Activated CD4-positive, alpha-beta T cell treated with anti-CD3 and anti-CD28 coated beads for 36 hours (primary cell): ENCODE data around the gene CCSER2. TPM values are rescaled to one million over a fixed set of nuclear protein-coding genes. Genes with fewer than 3 reads are reported as not detected.

Experiments
- ATAC-seq: fragments of 200-7000 bp; cut with Tn5 transposase; one replicate; pipeline ENCODE4 v1.10.0; 2021; ENCODE audit warnings: mild to moderate bottlenecking, moderate library complexity
- CTCF ChIA-PET: fragments of 350-600 bp; sonication (Branson Sonifier 250); formaldehyde crosslinking; loops from one replicate; lab custom pipeline; 2021; ENCODE audit warnings: antibody characterized with exemption; lab: Charles Lee
- POLR2A ChIA-PET: fragments of 350-600 bp; sonication (Branson Sonifier 250); formaldehyde crosslinking; loops from one replicate; lab custom pipeline; 2021; ENCODE audit warnings: antibody characterized with exemption, inconsistent platforms; lab: Charles Lee
- DNase-seq: peaks from one replicate; pipeline ENCODE4 v3.0.0-alpha.2; 2020
- H3K27ac Mint-ChIP-seq: one replicate; pipeline ENCODE4 v1.8.0; 2021; ENCODE audit warnings: mixed read lengths
- H3K27me3 Mint-ChIP-seq: one replicate; pipeline ENCODE4 v1.8.0; 2021; ENCODE audit warnings: mixed read lengths
- H3K36me3 Mint-ChIP-seq: one replicate; pipeline ENCODE4 v1.8.0; 2021; ENCODE audit warnings: low read depth, mixed read lengths
- H3K4me1 Mint-ChIP-seq: one replicate; pipeline ENCODE4 v1.8.0; 2021; ENCODE audit warnings: mixed read lengths
- H3K4me3 Mint-ChIP-seq: one replicate; pipeline ENCODE4 v1.8.0; 2021; ENCODE audit warnings: mild to moderate bottlenecking, moderate library complexity, mixed read lengths
- H3K9me3 Mint-ChIP-seq: one replicate; pipeline ENCODE4 v1.8.0; 2021; ENCODE audit warnings: low read depth, mixed read lengths
- intact Hi-C, 2 experiments: fragments of 100-400 bp; cut with DNase I in 1 of 2; cut with micrococcal nuclease in 1 of 2; formaldehyde crosslinking; loops; one replicate each; pipeline versions ENCODE4 v1.14.2 to v1.15.1; 2022 to 2024; cut with DNase I, micrococcal nuclease
- total RNA-seq, 2 experiments: library from RNA; stranded (reverse); gene quantifications; one replicate each; pipeline ENCODE4 v1.2.3, GENCODE V29; 2021

The CCSER2 gene
- total RNA-seq, 2 experiments from 2014 or later: 61.2 to 85.2 TPM

DNA sequence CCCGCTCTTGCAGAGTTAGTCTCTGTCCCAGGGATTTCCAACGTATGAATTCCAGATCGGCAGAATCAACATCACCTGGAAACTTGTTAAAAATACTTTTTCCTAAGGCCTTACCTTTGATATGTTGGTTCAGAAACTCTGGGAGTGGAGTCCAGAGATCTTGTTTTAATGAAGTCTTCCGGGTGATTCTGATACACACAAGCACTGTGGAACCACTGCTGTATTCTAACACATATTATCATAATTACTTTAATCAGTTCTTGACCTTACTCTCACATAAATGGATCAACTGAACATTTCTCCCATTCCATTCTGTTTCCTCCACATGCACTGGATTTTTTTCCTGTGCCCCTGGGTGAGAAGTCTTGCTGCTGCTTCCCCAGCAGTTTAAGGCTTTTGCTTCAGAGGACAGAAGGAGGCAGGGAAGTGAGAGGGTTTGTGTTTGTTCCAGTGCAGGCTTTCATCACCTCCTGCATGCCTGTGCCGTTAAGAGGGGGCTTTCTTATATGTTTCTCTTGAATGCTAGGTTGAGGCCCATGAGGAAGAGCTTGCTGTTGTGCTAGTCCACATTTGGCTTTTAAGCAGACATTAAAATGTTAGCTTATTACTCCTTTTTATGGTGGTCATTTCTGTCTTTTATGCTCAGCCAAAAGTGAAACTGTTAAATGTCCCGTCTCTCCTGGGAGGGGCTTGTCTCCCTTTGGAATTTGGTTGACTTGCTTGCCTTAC is 32.4 kb downstream of the CCSER2 start:
- H3K4me3 Mint-ChIP-seq: no peak overlapping the region
- H3K27me3 Mint-ChIP-seq: no peaks in the 10 kb centered on the region
- ChIA-PET CTCF (interaction anchor here (0.6 to 3.1 kb wide), 3 partner anchors 9 to 177 kb away, joined by 3 to 19 read pairs (median 11); no protein-coding TSS in a partner anchor), POLR2A (no interaction called here)
- H3K4me1 Mint-ChIP-seq: peaks cover 74% of the 10 kb centered on the region
- intact Hi-C loops: no loop called here
- H3K36me3 Mint-ChIP-seq: peaks cover 4% of the 10 kb centered on the region
- no peaks in the 10 kb centered on the region for H3K9me3 Mint-ChIP-seq
- H3K27ac Mint-ChIP-seq: peak overlapping the region; percentile 25
- ATAC-seq (no peak), DNase-seq (no peak)

DNA sequence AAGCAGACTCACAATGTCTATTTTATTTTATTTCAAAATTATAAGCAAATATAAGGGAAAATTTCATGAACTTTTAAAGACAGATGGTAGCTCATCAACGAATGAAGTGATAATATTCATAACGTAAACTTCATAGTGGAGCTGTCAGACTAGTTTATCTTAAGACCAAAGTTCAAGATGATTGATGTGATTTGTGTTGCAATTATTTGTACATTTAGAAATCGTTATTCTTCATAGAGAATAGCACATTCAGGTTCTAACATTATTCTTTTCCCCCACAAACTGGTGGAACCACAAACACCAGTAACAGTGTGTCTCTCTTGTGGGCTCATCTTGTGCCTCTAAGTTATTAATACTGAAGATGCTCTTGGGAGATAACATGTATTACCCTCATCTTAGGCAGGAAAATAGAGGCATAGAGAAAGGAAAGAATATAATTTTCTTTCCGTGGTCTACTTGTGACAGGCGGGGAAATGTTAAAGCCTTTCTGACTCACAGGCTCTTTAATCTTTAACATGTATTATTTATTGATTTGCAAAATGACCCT is 37.0 kb downstream of the CCSER2 start:
- Mint-ChIP-seq H3K9me3 (no peaks in the 10 kb centered on the region), H3K27ac (no peak overlapping the region), H3K4me3 (no peak overlapping the region), H3K27me3 (no peaks in the 10 kb centered on the region), H3K4me1 (peaks cover 56% of the 10 kb centered on the region), H3K36me3 (peaks cover 9% of the 10 kb centered on the region)
- CTCF ChIA-PET: interaction anchor here (0.9 to 3.0 kb wide), 8 partner anchors 9 to 175 kb away, joined by 3 to 17 read pairs (median 5); no protein-coding TSS in a partner anchor
- POLR2A ChIA-PET: interaction anchor here (0.7 kb wide), 1 partner anchor 166 kb away, joined by 4 read pairs; no protein-coding TSS in a partner anchor
- DNase-seq (no peak), ATAC-seq (no peak)
- intact Hi-C loops: no loop called here

DNA sequence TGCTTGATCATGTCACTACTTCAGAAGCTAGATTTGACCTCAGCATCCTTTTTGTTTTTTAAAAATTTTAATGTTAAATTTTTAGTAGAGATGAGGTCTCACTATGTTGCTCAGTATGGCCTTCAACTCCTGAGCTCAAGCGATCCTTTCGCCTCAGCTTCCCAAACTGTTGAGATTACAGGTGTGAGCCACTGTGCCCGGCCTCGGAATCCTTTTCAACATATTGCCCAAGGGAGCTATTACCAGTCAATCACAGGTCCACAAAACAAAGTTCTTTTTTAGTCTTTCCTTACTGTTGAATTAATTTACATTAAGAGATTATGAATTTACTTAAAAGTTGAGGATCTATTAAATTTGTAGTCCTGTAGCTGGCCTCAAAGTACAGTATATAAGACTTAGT is 37.7 kb downstream of the CCSER2 start:
- ATAC-seq: no peak
- no peaks in the 10 kb centered on the region for H3K9me3 Mint-ChIP-seq
- H3K27ac Mint-ChIP-seq: no peak overlapping the region
- no peak overlapping the region for H3K4me3 Mint-ChIP-seq
- ChIA-PET POLR2A (no interaction called here), CTCF (interaction anchor here (0.9 to 3.0 kb wide), 7 partner anchors 9 to 174 kb away, joined by 3 to 17 read pairs (median 6); no protein-coding TSS in a partner anchor)
- intact Hi-C loops: no loop called here
- no peak for DNase-seq
- peaks cover 50% of the 10 kb centered on the region for H3K4me1 Mint-ChIP-seq
- peaks cover 11% of the 10 kb centered on the region for H3K36me3 Mint-ChIP-seq
- no peaks in the 10 kb centered on the region for H3K27me3 Mint-ChIP-seq

- Mint-ChIP-seq H3K4me1 (peaks cover 53% of the 10 kb centered on the region), H3K27ac (no peak overlapping the region), H3K4me3 (no peak overlapping the region), H3K9me3 (no peaks in the 10 kb centered on the region), H3K36me3 (peaks cover 20% of the 10 kb centered on the region), H3K27me3 (no peaks in the 10 kb centered on the region)
- ChIA-PET POLR2A (no interaction called here), CTCF (no interaction called here)
- intact Hi-C loops: no loop called here
- ATAC-seq: no peak
- no peak for DNase-seq
Measured at GRCh38 chr10:84367256-84367655, 38.9 kb downstream of the CCSER2 start.

DNA sequence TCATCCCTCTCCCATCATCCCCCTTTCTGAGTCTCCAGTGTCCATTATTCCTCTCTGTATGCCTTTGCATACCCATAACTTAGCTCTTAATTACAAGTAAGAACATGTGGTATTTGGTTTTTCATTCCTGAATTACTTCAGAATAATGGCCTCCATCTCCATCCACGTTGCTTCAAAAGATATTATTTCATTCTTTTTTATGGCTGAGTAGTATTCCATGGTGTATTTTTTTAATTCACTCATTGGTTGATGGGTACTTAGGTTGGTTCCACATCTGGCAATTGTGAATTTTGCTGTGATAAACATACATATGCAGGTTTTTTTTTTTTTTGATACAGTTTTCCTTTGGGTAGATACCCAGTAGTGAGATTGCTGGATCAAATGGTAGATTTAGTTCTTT is 40.4 kb downstream of the CCSER2 start:
- H3K27ac Mint-ChIP-seq: no peak overlapping the region

DNA sequence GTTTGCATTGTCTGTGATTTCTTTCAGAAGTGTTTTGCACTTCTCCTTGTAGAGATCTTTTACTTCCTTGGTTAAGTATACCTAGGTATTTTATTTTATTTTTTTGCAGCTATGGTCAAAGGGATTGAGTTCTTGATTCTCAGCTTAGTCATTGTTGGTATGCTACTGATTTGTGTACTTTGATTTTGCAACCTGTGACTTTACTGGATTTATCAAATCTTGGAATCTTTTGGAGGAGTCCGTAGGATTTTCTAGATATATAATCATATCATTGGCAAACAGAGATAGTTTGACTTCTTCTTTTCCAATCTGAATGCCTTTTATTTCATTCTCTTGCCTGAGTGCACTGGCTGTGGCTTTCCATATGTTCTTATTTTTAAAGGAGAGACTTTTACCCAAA is 41.9 kb downstream of the CCSER2 start:
- DNase-seq (no peak), ATAC-seq (no peak)
- H3K27me3 Mint-ChIP-seq: no peaks in the 10 kb centered on the region
- CTCF ChIA-PET: interaction anchor here (1.0 to 2.4 kb wide), 4 partner anchors 20 to 167 kb away, joined by 3 to 12 read pairs (median 6); no protein-coding TSS in a partner anchor
- POLR2A ChIA-PET: no interaction called here
- H3K4me3 Mint-ChIP-seq: no peak overlapping the region
- no peaks in the 10 kb centered on the region for H3K9me3 Mint-ChIP-seq
- peaks cover 25% of the 10 kb centered on the region for H3K36me3 Mint-ChIP-seq
- no peak overlapping the region for H3K27ac Mint-ChIP-seq
- peaks cover 49% of the 10 kb centered on the region for H3K4me1 Mint-ChIP-seq
- intact Hi-C loops: no loop called here

More for the DNA sequence above, 40.4 kb downstream of the CCSER2 start:
- POLR2A ChIA-PET: no interaction called here
- CTCF ChIA-PET: interaction anchor here (0.7 to 0.9 kb wide), 2 partner anchors 14 to 15 kb away, joined by 4 read pairs; no protein-coding TSS in a partner anchor
- Mint-ChIP-seq H3K9me3 (no peaks in the 10 kb centered on the region), H3K27me3 (no peaks in the 10 kb centered on the region), H3K4me1 (peaks cover 46% of the 10 kb centered on the region), H3K4me3 (no peak overlapping the region), H3K36me3 (peaks cover 20% of the 10 kb centered on the region)
- ATAC-seq (no peak), DNase-seq (no peak)
- intact Hi-C loops: no loop called here

- peaks cover 30% of the 10 kb centered on the region for H3K36me3 Mint-ChIP-seq
- peak overlapping the region; percentile 70 for H3K27ac Mint-ChIP-seq
- POLR2A ChIA-PET: no interaction called here
- no peaks in the 10 kb centered on the region for H3K27me3 Mint-ChIP-seq
- CTCF ChIA-PET: interaction anchor here (1.3 to 2.4 kb wide), 4 partner anchors 19 to 166 kb away, joined by 3 to 12 read pairs (median 5); no protein-coding TSS in a partner anchor
- no peaks in the 10 kb centered on the region for H3K9me3 Mint-ChIP-seq
- H3K4me3 Mint-ChIP-seq: no peak overlapping the region
- ATAC-seq: peak; percentile 64
- H3K4me1 Mint-ChIP-seq: peaks cover 52% of the 10 kb centered on the region
- intact Hi-C loops: no loop called here
- no peak for DNase-seq
Measured at GRCh38 chr10:84371944-84372343, 43.6 kb downstream of the CCSER2 start.

DNA sequence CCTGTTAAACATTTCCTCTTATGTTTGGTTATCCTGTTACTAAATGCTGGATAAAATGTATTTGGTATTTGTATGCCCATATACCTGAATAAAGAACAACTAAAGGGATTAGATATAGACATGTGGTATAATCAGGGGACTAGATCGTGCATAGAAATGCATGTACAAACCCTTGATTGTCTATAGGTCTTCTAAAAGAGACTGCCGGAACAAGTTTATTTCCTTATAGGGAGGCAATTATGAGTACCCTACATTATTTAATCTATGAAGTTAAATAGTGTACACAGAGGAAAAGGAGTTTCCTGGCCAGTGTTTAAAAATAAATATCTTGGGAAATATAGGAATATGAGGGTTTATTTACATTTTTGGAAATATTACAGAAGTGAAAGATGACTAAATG is 44.6 kb downstream of the CCSER2 start:
- DNase-seq (no peak), ATAC-seq (no peak)
- H3K9me3 Mint-ChIP-seq: no peaks in the 10 kb centered on the region
- ChIA-PET CTCF (interaction anchor here (0.6 to 4.5 kb wide), 6 partner anchors 17 to 164 kb away, joined by 3 to 55 read pairs (median 4); no protein-coding TSS in a partner anchor), POLR2A (no interaction called here)
- H3K27me3 Mint-ChIP-seq: no peaks in the 10 kb centered on the region
- peaks cover 30% of the 10 kb centered on the region for H3K36me3 Mint-ChIP-seq
- H3K4me3 Mint-ChIP-seq: no peak overlapping the region
- peaks cover 48% of the 10 kb centered on the region for H3K4me1 Mint-ChIP-seq
- intact Hi-C loops: no loop called here
- no peak overlapping the region for H3K27ac Mint-ChIP-seq

- ATAC-seq (no peak), DNase-seq (no peak)
- CTCF ChIA-PET: interaction anchor here (0.9 to 4.5 kb wide), 9 partner anchors 9 to 163 kb away, joined by 3 to 55 read pairs (median 5); no protein-coding TSS in a partner anchor
- Mint-ChIP-seq H3K36me3 (peaks cover 30% of the 10 kb centered on the region), H3K27ac (peak overlapping the region; percentile 29), H3K4me1 (peaks cover 47% of the 10 kb centered on the region), H3K9me3 (no peaks in the 10 kb centered on the region), H3K27me3 (no peaks in the 10 kb centered on the region), H3K4me3 (no peak overlapping the region)
- POLR2A ChIA-PET: no interaction called here
- intact Hi-C loops: loop anchor here (2.0 kb wide), 2 partner anchors 22 to 50 kb away; no protein-coding TSS in a partner anchor
Measured at GRCh38 chr10:84374455-84374854, 46.1 kb downstream of the CCSER2 start.

DNA sequence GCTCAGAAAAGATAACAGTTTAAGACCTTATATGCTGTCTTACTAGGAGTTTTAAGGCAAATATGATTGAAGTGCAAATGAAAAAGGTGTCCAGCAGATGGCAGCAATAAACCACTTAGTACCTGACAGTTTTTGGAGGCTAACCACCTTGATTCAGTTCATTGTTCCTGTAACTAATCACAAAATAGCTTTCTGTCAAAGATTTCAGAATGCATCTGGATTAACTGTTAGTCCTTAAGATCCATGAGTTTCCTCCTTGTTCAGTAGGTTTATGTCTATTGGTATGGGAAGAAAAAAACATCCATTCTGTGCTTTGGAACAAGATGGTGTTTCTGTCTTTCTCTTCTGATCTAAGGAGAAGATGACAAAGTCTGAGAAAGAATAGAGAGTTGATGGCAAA is 46.6 kb downstream of the CCSER2 start:
- H3K27me3 Mint-ChIP-seq: no peaks in the 10 kb centered on the region
- CTCF ChIA-PET: interaction anchor here (0.7 to 4.5 kb wide), 10 partner anchors 9 to 162 kb away, joined by 3 to 55 read pairs (median 6); no protein-coding TSS in a partner anchor

GRCh38 chr10:84375881-84376280 is 47.5 kb downstream of the CCSER2 start:
- CTCF ChIA-PET: interaction anchor here (0.6 to 4.5 kb wide), 3 partner anchors 18 to 162 kb away, joined by 3 to 55 read pairs (median 4); no protein-coding TSS in a partner anchor
- Mint-ChIP-seq H3K27ac (no peak overlapping the region), H3K4me1 (peaks cover 43% of the 10 kb centered on the region), H3K4me3 (no peak overlapping the region), H3K36me3 (peaks cover 35% of the 10 kb centered on the region), H3K27me3 (no peaks in the 10 kb centered on the region), H3K9me3 (no peaks in the 10 kb centered on the region)
- POLR2A ChIA-PET: no interaction called here
- intact Hi-C loops: loop anchor here (1.0 to 5.0 kb wide), 5 partner anchors 23 to 161 kb away; no protein-coding TSS in a partner anchor
- ATAC-seq (no peak), DNase-seq (no peak)

More for the DNA sequence above, 46.6 kb downstream of the CCSER2 start:
- Mint-ChIP-seq H3K36me3 (peaks cover 30% of the 10 kb centered on the region), H3K4me3 (no peak overlapping the region), H3K27ac (no peak overlapping the region), H3K9me3 (no peaks in the 10 kb centered on the region), H3K4me1 (peaks cover 41% of the 10 kb centered on the region)
- POLR2A ChIA-PET: no interaction called here
- DNase-seq: peak; percentile 53
- intact Hi-C loops: loop anchor here (1.0 to 5.0 kb wide), 5 partner anchors 22 to 162 kb away; no protein-coding TSS in a partner anchor
- ATAC-seq: peak; percentile 72
